GM12891 (cell line): Measurements from ENCODE around the gene TNFRSF11A.
A peak's percentile ranks its signal among the peaks of the same experiment; 100 is the strongest.

Experiments
- PAX5 ChIP-seq: IDR thresholded peaks from 2 replicates; pipeline ENCODE4 v1.6.1; 2011; ENCODE audit warnings: low read length, moderate library complexity, mild to moderate bottlenecking; ENCODE audit not compliant: insufficient read depth, severe bottlenecking
- POLR2A ChIP-seq: IDR thresholded peaks from 2 replicates; pipeline ENCODE4 v1.6.1; 2011; ENCODE audit warnings: low read depth, low read length, control low read depth
- POLR2AphosphoS5 ChIP-seq: IDR thresholded peaks from 2 replicates; pipeline ENCODE4 v1.6.1; 2011; ENCODE audit warnings: low read depth, low read length, control low read depth
- SPI1 ChIP-seq: IDR thresholded peaks from 2 replicates; pipeline ENCODE4 v1.6.1; 2011; ENCODE audit warnings: low read depth, low read length, control low read depth

- TF ChIP-seq POLR2A (no peak), POLR2AphosphoS5 (no peak), SPI1 (peak; percentile 50; the same call in 1 of the 2 replicates), PAX5 (no peak)
These were observed 43.4 kb upstream of the TNFRSF11A start for GRCh38 chr18:62281684-62282083.
